SJSA1 (cell line): ENCODE data around the gene KIF19. TPM values are rescaled to one million over a fixed set of nuclear protein-coding genes. Genes with fewer than 3 reads are reported as not detected.
A peak's percentile ranks its signal among the peaks of the same experiment; 100 is the strongest.

Source experiments
- DNase-seq, 2 experiments: peaks; one replicate each; pipeline ENCODE4 v3.0.0-alpha.2; 2015 to 2020; ENCODE audit warnings: low spot score in 2 of 2, low read depth in 1 of 2
- H3K27ac ChIP-seq: fragments of 250-450 bp; sonication (Bioruptor Pico); 2 replicates; pipeline ENCODE4 v1.5.1; 2020; ENCODE audit warnings: mild to moderate bottlenecking, moderate library complexity
- H3K27me3 ChIP-seq: fragments of 250-450 bp; sonication (Bioruptor Pico); replicated peaks from 2 replicates; pipeline ENCODE4 v1.5.1; 2020; ENCODE audit warnings: mild to moderate bottlenecking, moderate library complexity
- H3K36me3 ChIP-seq: fragments of 250-450 bp; sonication (Bioruptor Pico); 2 replicates; pipeline ENCODE4 v1.5.1; 2020; ENCODE audit warnings: mild to moderate bottlenecking
- H3K4me1 ChIP-seq: fragments of 250-450 bp; sonication (Bioruptor Pico); replicated peaks from 2 replicates; pipeline ENCODE4 v1.6.1; 2021; ENCODE audit warnings: mild to moderate bottlenecking
- H3K4me3 ChIP-seq: fragments of 250-450 bp; sonication (Bioruptor Pico); 2 replicates; pipeline ENCODE4 v1.5.1; 2020; ENCODE audit warnings: mild to moderate bottlenecking
- H3K9me3 ChIP-seq: fragments of 250-450 bp; sonication (Bioruptor Pico); replicated peaks from 2 replicates; pipeline ENCODE4 v1.5.1; 2020; ENCODE audit warnings: mild to moderate bottlenecking
- total RNA-seq: library from RNA; depleted of rRNA; stranded (reverse); fragments of >200 nt; shearing (Covaris generic); gene quantifications from 2 replicates; pipeline ENCODE4 v1.2.3, GENCODE V29; 2014

Gene KIF19
- total RNA-seq, 1 experiment from 2014 or later = not detected

DNA sequence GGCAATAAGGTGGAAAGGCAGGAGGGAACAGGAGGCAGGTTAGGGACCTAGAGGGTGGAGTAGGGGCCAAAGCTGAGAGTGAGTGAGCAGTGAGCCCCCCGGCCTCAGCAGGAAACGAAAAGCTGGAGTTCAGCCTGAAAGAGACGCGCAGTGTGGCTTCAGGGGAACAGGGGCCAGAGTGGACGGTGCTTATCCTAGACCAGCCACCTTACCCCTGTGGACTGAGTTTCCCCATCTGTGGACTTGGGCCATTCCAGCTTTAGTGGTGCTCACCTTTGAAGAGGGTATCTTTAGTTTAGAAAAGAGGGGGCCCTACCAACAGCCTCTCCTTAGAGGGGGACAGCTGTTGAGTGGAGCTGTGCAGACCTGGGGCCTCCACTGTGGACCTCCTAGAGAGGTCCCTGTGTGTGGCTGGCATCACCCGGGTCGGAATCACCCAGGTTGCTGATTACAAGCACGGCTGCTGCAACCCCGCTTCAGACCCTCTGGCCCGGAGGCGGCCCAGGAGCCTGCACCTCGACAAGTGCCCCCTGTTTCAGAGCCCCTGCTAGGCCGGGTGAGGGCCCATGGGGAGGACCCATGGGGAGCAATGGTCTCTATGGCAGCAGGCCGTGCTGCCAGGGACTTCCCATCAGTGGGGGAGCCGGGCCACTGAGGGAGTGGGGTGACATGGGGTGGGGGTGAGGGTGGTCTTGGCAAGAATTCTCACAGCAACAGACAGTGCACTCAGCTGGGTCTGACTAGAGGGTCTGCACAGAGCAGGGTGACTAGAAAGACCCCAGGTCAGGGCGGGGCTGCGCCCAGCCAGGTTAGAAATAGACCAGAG, 43.9 kb downstream of the KIF19 start:
- Histone ChIP-seq H3K27me3 (peaks cover 13% of the 10 kb centered on the region), H3K27ac (no peak overlapping the region), H3K4me3 (no peak overlapping the region), H3K36me3 (no peaks in the 10 kb centered on the region), H3K4me1 (no peaks in the 10 kb centered on the region), H3K9me3 (no peaks in the 10 kb centered on the region)
- no peak for DNase-seq

DNA sequence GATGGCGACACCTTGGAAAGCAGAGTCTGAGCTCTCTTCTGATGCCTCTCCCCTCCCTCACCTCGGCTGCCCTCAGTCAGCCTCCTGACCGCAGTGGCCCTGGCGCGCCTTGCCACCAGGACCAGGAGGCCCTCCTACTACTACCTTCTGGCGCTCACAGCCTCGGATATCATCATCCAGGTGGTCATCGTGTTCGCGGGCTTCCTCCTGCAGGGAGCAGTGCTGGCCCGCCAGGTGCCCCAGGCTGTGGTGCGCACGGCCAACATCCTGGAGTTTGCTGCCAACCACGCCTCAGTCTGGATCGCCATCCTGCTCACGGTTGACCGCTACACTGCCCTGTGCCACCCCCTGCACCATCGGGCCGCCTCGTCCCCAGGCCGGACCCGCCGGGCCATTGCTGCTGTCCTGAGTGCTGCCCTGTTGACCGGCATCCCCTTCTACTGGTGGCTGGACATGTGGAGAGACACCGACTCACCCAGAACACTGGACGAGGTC, 45.7 kb downstream of the KIF19 start:
- H3K4me3 ChIP-seq = no peak overlapping the region
- H3K9me3 ChIP-seq = no peaks in the 10 kb centered on the region
- H3K36me3 ChIP-seq = no peaks in the 10 kb centered on the region
- no peak for DNase-seq
- peaks cover 8% of the 10 kb centered on the region; the same call in 1 of the 2 replicates for H3K27me3 ChIP-seq
- no peaks in the 10 kb centered on the region for H3K4me1 ChIP-seq
- H3K27ac ChIP-seq = no peak overlapping the region

DNA sequence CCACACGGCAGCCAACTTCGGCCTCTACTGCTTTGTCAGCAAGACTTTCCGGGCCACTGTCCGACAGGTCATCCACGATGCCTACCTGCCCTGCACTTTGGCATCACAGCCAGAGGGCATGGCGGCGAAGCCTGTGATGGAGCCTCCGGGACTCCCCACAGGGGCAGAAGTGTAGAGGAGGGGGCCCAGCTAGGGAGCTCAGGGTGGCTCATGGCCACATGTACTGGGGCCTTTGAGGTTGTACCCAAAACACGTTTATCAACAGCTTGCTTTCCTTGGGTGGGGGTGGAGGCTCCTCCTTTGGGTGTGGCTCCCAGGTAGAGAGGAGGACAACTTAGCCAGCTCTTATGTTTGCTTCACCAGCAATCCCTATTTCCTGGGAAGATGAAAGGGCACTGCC, 46.4 kb downstream of the KIF19 start:
- Histone ChIP-seq H3K4me3 (no peak overlapping the region), H3K27ac (no peak overlapping the region), H3K36me3 (no peaks in the 10 kb centered on the region), H3K9me3 (no peaks in the 10 kb centered on the region), H3K27me3 (peaks cover 9% of the 10 kb centered on the region; the same call in 1 of the 2 replicates), H3K4me1 (no peaks in the 10 kb centered on the region)
- DNase-seq = no peak

DNA sequence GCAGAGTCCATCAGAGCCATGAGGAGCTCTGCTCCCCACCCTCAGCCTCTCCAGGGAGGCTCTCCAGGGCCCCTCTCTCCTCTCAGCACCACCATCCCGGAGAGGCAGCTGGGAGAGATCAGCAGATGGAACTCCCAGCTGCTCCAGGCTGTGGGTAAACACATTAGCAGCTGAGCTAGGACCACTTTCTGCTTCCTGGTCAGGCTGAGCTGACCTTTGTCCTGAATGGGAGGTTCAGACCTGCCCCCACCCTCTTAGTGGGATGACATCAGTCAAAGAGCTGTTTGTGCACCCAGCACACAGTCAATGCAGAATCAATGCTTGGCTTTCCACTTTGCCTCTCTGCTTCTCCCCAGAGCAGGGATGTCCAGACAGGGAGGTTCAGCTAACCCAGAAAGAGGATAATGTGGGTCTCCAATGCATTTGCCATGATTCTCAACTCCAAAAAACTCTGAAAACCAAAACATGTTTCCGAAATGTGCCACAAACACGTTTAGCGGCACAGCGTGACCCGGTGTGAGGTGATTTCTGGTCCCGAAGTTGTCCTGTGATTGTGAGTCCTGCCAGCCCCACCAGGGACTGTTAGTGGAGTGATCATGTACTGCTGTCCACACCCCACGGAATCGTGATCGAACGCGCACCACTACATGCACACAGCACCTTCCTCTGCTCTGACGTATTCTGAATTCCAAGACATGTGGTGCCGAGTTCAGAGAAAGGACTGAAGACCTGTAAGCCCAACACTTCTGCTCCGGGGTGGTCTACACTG, 48.0 kb downstream of the KIF19 start:
- H3K9me3 ChIP-seq = no peaks in the 10 kb centered on the region
- no peaks in the 10 kb centered on the region for H3K4me1 ChIP-seq
- no peaks in the 10 kb centered on the region for H3K36me3 ChIP-seq
- no peak for DNase-seq
- no peak overlapping the region for H3K27ac ChIP-seq
- peaks cover 9% of the 10 kb centered on the region; the same call in 1 of the 2 replicates for H3K27me3 ChIP-seq
- H3K4me3 ChIP-seq = no peak overlapping the region

DNA sequence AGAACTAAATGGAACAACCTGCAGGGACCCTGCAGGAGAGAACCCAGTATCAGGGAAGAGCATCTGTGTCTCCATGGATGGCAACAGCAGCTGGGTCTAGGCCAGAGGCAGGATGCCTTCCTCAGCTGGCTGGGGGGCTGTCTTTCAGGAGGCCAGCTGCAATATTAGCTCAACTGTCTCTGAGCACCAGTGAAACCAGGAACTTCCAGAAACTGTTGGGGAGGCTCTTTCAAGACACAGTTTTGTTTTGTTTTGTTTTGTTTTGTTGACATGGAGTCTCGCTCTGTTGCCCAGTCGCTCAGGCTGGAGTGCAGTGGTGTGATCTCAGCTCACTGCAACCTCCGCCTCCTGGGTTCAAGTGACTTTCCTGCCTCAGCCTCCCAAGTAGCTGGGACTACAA, 48.8 kb downstream of the KIF19 start:
- Histone ChIP-seq H3K4me3 (no peak overlapping the region), H3K4me1 (peaks cover 6% of the 10 kb centered on the region), H3K9me3 (no peaks in the 10 kb centered on the region), H3K27me3 (peaks cover 9% of the 10 kb centered on the region; the same call in 1 of the 2 replicates), H3K36me3 (no peaks in the 10 kb centered on the region), H3K27ac (no peak overlapping the region)
- DNase-seq = no peak

DNA sequence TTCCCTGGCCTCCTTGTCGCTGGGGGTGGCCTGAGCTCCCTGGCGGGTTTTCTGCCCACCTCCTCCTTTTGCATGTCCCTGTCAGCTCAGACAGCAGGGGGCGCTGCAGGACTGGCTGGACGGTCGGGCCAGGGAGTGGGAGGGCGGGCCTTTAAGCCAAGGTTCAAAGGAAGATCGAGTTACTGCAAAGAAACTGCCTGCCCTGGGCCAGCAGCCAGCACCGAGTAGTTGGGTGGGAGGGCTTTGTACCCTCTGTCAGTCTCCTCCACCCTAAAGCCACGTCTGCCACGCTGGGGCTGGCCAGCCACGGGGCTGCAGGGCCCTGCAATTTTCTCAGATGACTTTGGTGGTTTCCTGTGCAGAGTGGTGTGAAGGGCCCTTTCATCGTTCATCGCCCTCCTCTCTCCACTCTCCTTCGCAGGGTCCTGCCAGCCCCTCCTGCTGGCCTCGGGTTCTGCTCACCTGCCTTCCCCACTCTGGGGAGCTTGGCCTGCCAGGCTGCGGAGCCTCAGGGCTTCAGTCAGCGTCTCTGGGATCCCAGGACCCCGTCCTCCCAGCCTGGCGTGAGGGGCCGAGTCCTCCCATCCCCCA, 53.6 kb downstream of the KIF19 start:
- Histone ChIP-seq H3K9me3 (no peaks in the 10 kb centered on the region), H3K36me3 (no peaks in the 10 kb centered on the region), H3K4me3 (no peak overlapping the region), H3K27ac (no peak overlapping the region), H3K27me3 (peaks cover 9% of the 10 kb centered on the region; the same call in 1 of the 2 replicates), H3K4me1 (peaks cover 15% of the 10 kb centered on the region)
- peak; percentile 85 to 95 for DNase-seq

DNA sequence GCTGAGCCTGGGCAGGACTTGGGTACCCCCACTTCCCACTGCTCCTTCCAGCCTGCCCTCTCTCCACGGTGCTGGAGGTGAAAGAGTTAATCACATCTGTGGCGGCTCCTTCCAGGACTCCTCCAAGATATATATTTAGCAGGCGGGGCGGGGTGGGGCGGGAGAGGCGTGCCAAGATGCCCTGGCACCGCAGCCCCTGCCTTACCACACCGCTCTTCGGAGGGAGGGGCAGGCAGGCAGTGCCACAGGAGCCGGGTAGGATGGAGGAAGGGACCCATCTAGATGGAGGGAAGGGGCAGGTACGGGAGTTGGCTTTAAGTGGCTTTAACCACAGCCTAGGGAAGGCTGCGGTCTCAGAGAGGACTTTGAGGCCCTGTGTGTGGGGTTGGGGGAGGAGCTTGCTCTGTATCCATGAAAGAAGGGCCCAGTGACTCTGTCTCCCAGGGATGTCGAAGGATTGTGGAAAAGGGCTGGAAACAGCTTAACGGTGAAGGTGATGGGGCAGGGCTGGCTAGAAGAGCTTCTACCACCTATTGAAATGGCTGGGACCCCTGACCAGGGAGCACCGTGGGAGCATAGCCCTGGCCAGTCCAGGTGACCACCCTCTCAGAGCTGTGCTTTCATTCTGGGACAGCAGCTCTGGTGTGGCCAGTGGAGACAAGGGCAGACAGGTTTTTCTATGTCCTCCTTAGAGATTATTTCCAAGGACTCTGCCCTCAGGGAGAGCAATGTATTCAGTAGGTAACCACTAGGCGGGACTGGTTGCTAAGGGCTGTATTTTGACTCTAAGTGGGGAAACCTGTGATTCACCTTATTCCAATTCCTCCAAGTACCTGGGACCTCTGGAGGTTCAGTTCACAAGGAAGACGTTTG, 54.3 kb downstream of the KIF19 start:
- H3K4me3 ChIP-seq = no peak overlapping the region
- H3K4me1 ChIP-seq = peaks cover 15% of the 10 kb centered on the region
- no peaks in the 10 kb centered on the region for H3K36me3 ChIP-seq
- peaks cover 8% of the 10 kb centered on the region; the same call in 1 of the 2 replicates for H3K27me3 ChIP-seq
- no peak overlapping the region for H3K27ac ChIP-seq
- DNase-seq = peak in 1 of 2 experiments; percentile 42
- no peaks in the 10 kb centered on the region for H3K9me3 ChIP-seq

DNA sequence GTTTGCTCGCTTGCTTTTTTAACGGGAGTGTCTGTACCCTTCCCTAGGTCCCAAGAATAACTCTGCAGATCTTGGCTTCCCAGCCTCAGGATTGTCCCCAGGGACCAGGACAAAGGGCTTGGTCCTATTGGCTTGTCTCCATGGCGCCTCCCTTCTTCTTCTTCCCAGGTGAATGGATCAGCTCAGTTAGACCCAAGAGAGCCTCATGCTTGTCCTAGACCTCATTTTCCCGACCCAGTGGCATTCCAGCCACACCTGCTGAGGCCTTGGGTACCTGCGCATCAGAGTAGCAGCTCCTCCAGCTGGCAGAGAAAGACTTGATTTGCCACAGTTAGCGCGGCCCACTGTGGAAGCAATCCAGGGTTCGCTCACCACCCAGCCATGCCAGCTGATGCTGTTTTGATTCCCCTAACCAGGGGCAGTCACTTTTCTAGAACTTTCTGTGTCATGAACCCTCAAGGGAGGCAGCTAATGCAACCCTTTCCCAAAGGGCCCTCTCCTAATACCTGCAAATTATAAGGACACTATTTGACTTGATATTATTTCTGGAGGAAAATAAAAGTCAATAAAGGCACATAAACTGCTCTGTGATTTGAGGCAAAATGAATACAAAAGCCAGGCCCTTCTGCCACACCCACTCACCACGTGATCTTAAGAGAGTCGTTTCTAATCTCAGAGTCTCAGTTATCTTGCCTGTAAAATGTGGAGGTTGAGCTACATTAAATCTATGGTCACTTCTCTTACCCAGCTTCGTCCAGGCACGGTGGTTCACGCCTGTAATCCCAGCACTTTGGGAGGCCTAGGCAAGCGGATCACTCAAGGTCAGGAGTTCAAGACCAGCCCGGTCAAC, 55.2 kb downstream of the KIF19 start:
- Histone ChIP-seq H3K27ac (no peak overlapping the region), H3K27me3 (0 out of 2 replicates have a peak, but pooled peaks cover 5% of the 10 kb centered on the region), H3K4me3 (no peak overlapping the region), H3K9me3 (no peaks in the 10 kb centered on the region), H3K4me1 (peaks cover 15% of the 10 kb centered on the region), H3K36me3 (no peaks in the 10 kb centered on the region)
- DNase-seq = no peak

DNA sequence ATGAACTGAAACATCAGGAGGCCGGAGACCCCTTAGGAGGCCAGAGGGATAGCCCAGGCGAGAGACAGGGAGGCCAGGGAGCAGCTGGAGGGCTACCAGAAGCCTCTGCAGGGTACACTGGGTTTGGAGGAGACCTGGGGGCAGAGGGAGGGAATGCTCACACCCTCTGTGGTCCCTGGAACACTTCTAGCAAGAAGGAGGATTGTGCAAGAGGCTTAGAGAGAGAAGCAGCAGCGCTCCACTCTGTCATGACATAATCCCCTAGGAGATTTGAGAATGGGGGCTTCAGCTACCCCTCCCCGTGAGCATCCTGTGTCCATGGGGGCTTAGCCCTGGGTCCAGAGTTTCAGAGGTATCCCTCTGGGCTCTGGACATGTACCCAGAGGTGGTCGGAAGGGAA, 57.1 kb downstream of the KIF19 start:
- no peak for DNase-seq
- H3K9me3 ChIP-seq = no peaks in the 10 kb centered on the region

DNA sequence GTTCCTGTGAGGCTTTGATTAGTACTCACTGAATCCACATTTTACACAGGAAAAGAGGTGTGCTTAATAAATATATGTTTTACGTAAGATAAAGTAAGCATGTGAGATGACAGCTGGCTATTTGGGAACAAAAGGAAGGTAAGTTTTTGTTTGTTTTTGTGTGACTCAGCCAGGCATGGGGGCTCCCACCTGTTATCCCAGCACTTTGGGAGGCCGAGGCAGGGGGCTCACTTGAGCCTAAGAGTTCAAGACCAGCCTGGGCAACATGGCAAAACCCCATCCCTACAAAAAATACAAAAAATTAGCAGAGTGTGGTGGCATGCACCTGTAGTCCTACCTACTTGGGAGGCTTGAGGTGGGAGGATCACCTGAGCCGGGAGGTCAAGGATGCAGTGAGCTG, 59.2 kb downstream of the KIF19 start:
- Histone ChIP-seq H3K27me3 (no peaks in the 10 kb centered on the region), H3K27ac (no peak overlapping the region), H3K4me3 (no peak overlapping the region), H3K4me1 (peaks cover 5% of the 10 kb centered on the region), H3K36me3 (no peaks in the 10 kb centered on the region), H3K9me3 (no peaks in the 10 kb centered on the region)
- no peak for DNase-seq

More for the DNA sequence above, 57.1 kb downstream of the KIF19 start:
- Histone ChIP-seq H3K4me1 (peaks cover 15% of the 10 kb centered on the region), H3K27me3 (no peaks in the 10 kb centered on the region), H3K36me3 (no peaks in the 10 kb centered on the region), H3K27ac (no peak overlapping the region), H3K4me3 (no peak overlapping the region)

DNA sequence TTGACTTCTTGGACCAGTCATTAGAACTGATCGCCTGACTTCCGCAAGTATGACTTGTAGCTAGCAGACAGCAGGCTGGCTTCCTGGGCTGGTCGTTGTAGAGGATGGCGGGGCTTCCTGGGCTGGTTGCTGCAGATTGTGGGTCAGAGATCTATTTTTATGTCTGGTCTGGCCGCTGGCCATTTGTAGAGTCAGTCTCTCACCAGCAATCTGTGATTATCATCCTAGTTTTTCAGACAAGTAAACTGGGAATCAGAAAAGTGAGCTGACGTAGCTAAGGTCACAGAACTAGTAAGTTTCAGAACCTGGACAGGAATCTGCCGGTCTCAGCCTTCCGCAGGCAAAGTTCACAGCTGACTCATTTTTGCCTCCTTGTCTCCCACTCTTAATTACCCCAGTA, 60.4 kb downstream of the KIF19 start:
- no peaks in the 10 kb centered on the region for H3K4me1 ChIP-seq

DNA sequence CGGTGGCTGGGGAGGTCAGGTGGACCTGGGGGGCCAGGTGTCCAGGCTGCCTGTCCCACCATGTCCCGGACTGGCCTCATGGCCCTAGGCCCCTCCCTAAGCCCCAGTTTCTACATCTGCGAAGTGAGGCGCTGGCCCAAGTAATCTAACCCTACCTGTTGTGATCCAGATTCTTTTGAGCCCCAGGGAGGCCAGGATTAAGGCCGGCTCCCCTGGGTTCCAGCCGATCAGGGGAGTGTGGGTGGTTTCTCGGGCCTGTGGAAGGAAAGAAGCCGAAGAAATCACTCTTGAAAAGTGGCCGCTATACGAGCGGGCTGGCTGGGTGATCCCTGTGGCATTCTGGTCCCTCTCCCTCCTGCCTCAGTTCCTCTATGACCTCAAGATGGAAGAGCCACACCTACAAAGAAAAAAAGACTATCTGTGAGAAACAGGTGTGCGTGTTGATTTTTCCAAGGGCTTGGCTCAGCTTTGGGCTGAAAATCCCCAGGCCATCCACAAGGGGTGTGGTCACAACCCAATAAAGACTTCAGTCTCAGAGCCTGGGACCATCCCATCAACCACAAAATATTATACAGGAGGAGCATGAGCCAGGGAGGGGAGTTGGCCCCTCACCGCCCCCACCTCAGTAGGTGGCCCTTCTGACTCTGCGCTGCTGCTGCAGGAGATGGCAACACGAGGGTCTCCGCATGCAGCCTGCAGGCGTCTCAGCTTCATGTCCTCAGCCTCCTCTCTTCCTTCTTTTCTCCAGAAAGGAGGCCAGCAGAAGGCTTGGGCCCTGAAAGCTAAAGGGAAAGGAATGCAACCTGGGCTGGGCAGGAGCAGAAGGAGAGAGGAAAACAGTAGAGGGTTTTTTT, 61.6 kb downstream of the KIF19 start:
- Histone ChIP-seq H3K4me3 (no peak overlapping the region), H3K36me3 (no peaks in the 10 kb centered on the region), H3K9me3 (no peaks in the 10 kb centered on the region), H3K27ac (no peak overlapping the region), H3K27me3 (no peaks in the 10 kb centered on the region), H3K4me1 (no peaks in the 10 kb centered on the region)
- DNase-seq = no peak

More for the DNA sequence above, 60.4 kb downstream of the KIF19 start:
- Histone ChIP-seq H3K36me3 (no peaks in the 10 kb centered on the region), H3K27me3 (no peaks in the 10 kb centered on the region), H3K9me3 (no peaks in the 10 kb centered on the region), H3K27ac (no peak overlapping the region), H3K4me3 (no peak overlapping the region)
- no peak for DNase-seq
